Measurements from ENCODE around the gene ENG.

ENG gene

DNA sequence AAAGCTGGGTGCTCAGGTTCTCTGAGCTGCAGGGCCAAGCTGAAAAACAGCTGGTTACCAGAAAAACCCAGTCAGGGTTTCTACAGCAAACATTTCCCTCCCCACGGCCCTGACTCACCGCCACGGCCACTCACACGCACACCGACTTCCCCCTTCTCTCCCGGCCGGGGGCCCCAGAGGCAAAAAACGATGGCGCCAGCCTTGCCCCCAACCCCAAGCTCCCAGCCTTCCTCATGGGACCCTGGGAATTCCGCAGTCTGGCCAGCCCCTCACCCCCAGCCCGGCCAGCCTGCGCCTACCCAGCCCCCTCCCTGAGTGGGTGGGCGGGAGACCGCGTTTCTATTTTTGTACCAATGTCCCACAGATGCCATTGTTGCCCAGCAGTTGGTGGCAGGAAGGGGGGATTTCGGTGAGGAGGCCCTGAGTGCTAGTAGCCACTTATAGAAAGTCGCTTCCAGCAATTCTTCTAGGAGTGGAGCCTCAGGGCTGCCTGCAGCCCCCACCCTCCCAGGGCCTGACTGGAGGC lies 18.4 kb downstream of the ENG start:
- Histone ChIP-seq H2AFZ (ENCODE audit: low read length) (no peak overlapping the region), H3K9me2 (replicated peaks; ENCODE audit: low read depth, low read length) (no peaks in the 10 kb centered on the region), H3K9ac (ENCODE audit: low read depth, low read length, poor library complexity, severe bottlenecking) (no peak overlapping the region), H3K4me2 (ENCODE audit: low read depth, low read length, poor library complexity, severe bottlenecking) (no peak overlapping the region), H3K79me2 (ENCODE audit: insufficient read depth, low read length) (no peaks in the 10 kb centered on the region), H3K9me3 (ENCODE audit: insufficient read depth, low read depth, low read length) (no peaks in the 10 kb centered on the region), H3K4me1 (ENCODE audit: insufficient read depth, low read length, poor library complexity, severe bottlenecking) (peaks cover 11% of the 10 kb centered on the region), H3K4me3 (ENCODE audit: low read length, poor library complexity, severe bottlenecking) (no peak overlapping the region), H3F3A (ENCODE audit: low read depth) (no peaks in the 10 kb centered on the region), H3K36me3 (ENCODE audit: insufficient read depth, low read length) (no peaks in the 10 kb centered on the region), H4K20me1 (ENCODE audit: insufficient read depth, low read length, poor library complexity, severe bottlenecking) (no peaks in the 10 kb centered on the region), H3K27me3 (ENCODE audit: insufficient read depth, low read length, poor library complexity, severe bottlenecking) (no peaks in the 10 kb centered on the region)
- TF ChIP-seq EZH2phosphoT487 (IDR thresholded peaks at IDR 0.05; ENCODE audit: borderline replicate concordance): no peak
- TF ChIP-seq, protein P1, sequence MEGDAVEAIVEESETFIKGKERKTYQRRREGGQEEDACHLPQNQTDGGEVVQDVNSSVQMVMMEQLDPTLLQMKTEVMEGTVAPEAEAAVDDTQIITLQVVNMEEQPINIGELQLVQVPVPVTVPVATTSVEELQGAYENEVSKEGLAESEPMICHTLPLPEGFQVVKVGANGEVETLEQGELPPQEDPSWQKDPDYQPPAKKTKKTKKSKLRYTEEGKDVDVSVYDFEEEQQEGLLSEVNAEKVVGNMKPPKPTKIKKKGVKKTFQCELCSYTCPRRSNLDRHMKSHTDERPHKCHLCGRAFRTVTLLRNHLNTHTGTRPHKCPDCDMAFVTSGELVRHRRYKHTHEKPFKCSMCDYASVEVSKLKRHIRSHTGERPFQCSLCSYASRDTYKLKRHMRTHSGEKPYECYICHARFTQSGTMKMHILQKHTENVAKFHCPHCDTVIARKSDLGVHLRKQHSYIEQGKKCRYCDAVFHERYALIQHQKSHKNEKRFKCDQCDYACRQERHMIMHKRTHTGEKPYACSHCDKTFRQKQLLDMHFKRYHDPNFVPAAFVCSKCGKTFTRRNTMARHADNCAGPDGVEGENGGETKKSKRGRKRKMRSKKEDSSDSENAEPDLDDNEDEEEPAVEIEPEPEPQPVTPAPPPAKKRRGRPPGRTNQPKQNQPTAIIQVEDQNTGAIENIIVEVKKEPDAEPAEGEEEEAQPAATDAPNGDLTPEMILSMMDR (conservative IDR thresholded peaks at IDR 0.05; ENCODE audit: low read length): no peak

DNA sequence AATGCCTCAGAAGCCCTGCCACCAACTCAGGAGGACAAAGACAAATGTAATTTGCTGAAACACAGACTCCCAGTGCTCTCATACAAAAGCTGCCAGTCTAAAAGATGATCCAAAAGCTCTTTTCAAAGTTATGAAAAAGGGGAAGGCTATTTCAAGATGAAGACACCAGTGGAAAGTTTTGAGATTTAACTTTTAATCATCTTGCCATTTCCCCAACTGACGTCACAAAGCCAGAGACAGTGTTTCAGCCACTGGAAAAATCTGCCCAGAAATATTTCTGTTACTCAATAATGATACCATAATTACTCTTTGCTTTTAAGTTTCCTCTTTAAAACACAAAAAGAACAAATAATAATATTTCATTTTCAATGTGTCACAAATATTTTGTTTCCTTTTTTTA lies 20.9 kb downstream of the ENG start:
- H4K20me1 ChIP-seq (ENCODE audit: insufficient read depth, low read length, poor library complexity, severe bottlenecking): no peaks in the 10 kb centered on the region
- no peaks in the 10 kb centered on the region for H3K79me2 ChIP-seq (ENCODE audit: insufficient read depth, low read length)
- H3K4me2 ChIP-seq (ENCODE audit: low read depth, low read length, poor library complexity, severe bottlenecking): no peak overlapping the region

DNA sequence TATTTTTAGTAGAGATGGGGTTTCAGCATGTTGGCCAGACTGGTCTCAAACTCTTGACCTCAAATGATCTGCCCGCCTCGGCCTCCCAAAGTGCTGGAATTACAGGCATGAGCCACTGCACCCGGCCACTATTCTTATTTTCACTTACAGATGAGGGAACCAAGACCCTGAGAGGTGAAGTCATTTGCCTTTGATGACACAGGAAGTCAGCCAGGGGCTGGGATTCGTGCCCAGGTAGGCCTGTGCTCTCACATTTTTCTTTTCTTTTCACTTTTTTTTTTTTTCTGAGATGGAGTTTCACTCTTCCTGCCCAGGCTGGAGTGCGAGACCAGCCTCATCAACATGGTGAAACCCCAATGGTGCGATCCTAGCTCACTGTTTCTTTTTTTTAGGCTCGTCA lies 22.2 kb downstream of the ENG start:
- peaks cover 11% of the 10 kb centered on the region for H3K4me1 ChIP-seq (ENCODE audit: insufficient read depth, low read length, poor library complexity, severe bottlenecking)

More for the DNA sequence above, 20.9 kb downstream of the ENG start:
- TF ChIP-seq EZH2phosphoT487 (IDR thresholded peaks at IDR 0.05; ENCODE audit: borderline replicate concordance): no peak
- Histone ChIP-seq H3K4me3 (ENCODE audit: low read length, poor library complexity, severe bottlenecking) (no peak overlapping the region), H3K27me3 (ENCODE audit: insufficient read depth, low read length, poor library complexity, severe bottlenecking) (no peaks in the 10 kb centered on the region), H2AFZ (ENCODE audit: low read length) (no peak overlapping the region), H3K4me1 (ENCODE audit: insufficient read depth, low read length, poor library complexity, severe bottlenecking) (peaks cover 11% of the 10 kb centered on the region), H3K9me2 (replicated peaks; ENCODE audit: low read depth, low read length) (no peaks in the 10 kb centered on the region), H3K36me3 (ENCODE audit: insufficient read depth, low read length) (no peaks in the 10 kb centered on the region), H3K9me3 (ENCODE audit: insufficient read depth, low read depth, low read length) (no peaks in the 10 kb centered on the region), H3F3A (ENCODE audit: low read depth) (no peaks in the 10 kb centered on the region), H3K9ac (ENCODE audit: low read depth, low read length, poor library complexity, severe bottlenecking) (no peak overlapping the region)

More for the DNA sequence above, 22.2 kb downstream of the ENG start:
- Histone ChIP-seq H3K9me3 (ENCODE audit: insufficient read depth, low read depth, low read length) (no peaks in the 10 kb centered on the region), H3K79me2 (ENCODE audit: insufficient read depth, low read length) (no peaks in the 10 kb centered on the region), H3K4me3 (ENCODE audit: low read length, poor library complexity, severe bottlenecking) (no peak overlapping the region), H3K9ac (ENCODE audit: low read depth, low read length, poor library complexity, severe bottlenecking) (no peak overlapping the region), H3K36me3 (ENCODE audit: insufficient read depth, low read length) (no peaks in the 10 kb centered on the region), H4K20me1 (ENCODE audit: insufficient read depth, low read length, poor library complexity, severe bottlenecking) (no peaks in the 10 kb centered on the region), H2AFZ (ENCODE audit: low read length) (no peak overlapping the region), H3K27me3 (ENCODE audit: insufficient read depth, low read length, poor library complexity, severe bottlenecking) (no peaks in the 10 kb centered on the region), H3K4me2 (ENCODE audit: low read depth, low read length, poor library complexity, severe bottlenecking) (no peak overlapping the region), H3F3A (ENCODE audit: low read depth) (no peaks in the 10 kb centered on the region), H3K9me2 (replicated peaks; ENCODE audit: low read depth, low read length) (no peaks in the 10 kb centered on the region)
- TF ChIP-seq, protein P1 (conservative IDR thresholded peaks at IDR 0.05; ENCODE audit: low read length): no peak
- no peak for TF ChIP-seq EZH2phosphoT487 (IDR thresholded peaks at IDR 0.05; ENCODE audit: borderline replicate concordance)

Measured in Loucy (cell line).